Stimulated activated CD8-positive, alpha-beta memory T cell treated with anti-CD3 and anti-CD28 coated beads, Interleukin-7, amount 100 ng/mL, for 1 hour (primary cell): Measurements from ENCODE around the gene PNPLA5.

Experiments used
- DNase-seq, 2 donors: peaks; one replicate each; pipeline ENCODE4 v3.0.0-alpha.2; 2020; ENCODE audit warnings: low read depth in 2 of 2

PNPLA5 gene

GRCh38 chr22:43838571-43839307 lies 53.1 kb downstream of the PNPLA5 start:
- no peak for DNase-seq

GRCh38 chr22:43838161-43838560 lies 53.7 kb downstream of the PNPLA5 start:
- no peak for DNase-seq

- no peak for DNase-seq
These were observed 54.1 kb downstream of the PNPLA5 start for GRCh38 chr22:43837666-43838065.

GRCh38 chr22:43835736-43836135 lies 56.1 kb downstream of the PNPLA5 start:
- DNase-seq = no peak

- DNase-seq = no peak
These were observed 56.6 kb downstream of the PNPLA5 start for GRCh38 chr22:43835166-43835565.

GRCh38 chr22:43833286-43834240 lies 58.2 kb downstream of the PNPLA5 start:
- DNase-seq = no peak

- no peak for DNase-seq
These were observed 59.2 kb downstream of the PNPLA5 start for GRCh38 chr22:43832393-43833265.

- DNase-seq = no peak
These were observed 60.0 kb downstream of the PNPLA5 start for GRCh38 chr22:43831561-43832392.

- DNase-seq = no peak
These were observed 60.8 kb downstream of the PNPLA5 start for GRCh38 chr22:43830931-43831560.

- no peak for DNase-seq
These were observed 61.6 kb downstream of the PNPLA5 start for GRCh38 chr22:43829904-43830851.
